HG03575 (cell line): Measurements from ENCODE around the gene LIN9.

Experiments
- ATAC-seq: cut with Tn5 transposase; IDR thresholded peaks from one replicate; pipeline ENCODE4 v1.9.1; 2021; ENCODE audit not compliant: unreplicated experiment, insufficient number of reproducible peaks, low FRiP score; ENCODE audit errors: extremely low read depth

LIN9 gene

GRCh38 chr1:226324479-226324878 lies 15.5 kb upstream of the LIN9 start:
- no peak for ATAC-seq

- ATAC-seq: no peak
These were observed 14.0 kb upstream of the LIN9 start for GRCh38 chr1:226322986-226323385.

- ATAC-seq: no peak
These were observed 12.0 kb upstream of the LIN9 start for GRCh38 chr1:226320930-226321329.

GRCh38 chr1:226318471-226318870 lies 9.5 kb upstream of the LIN9 start:
- ATAC-seq: no peak

- ATAC-seq: no peak
These were observed 5.1 kb upstream of the LIN9 start for GRCh38 chr1:226314055-226314454.

- no peak for ATAC-seq
These were observed 3.1 kb upstream of the LIN9 start for GRCh38 chr1:226312065-226312464.

- no peak for ATAC-seq
These were observed 2.4 kb upstream of the LIN9 start for GRCh38 chr1:226311376-226311775.

- no peak for ATAC-seq
These were observed 1.8 kb upstream of the LIN9 start for GRCh38 chr1:226310637-226311195.

- ATAC-seq: no peak
These were observed 1.2 kb upstream of the LIN9 start for GRCh38 chr1:226310245-226310540.

- no peak for ATAC-seq
These were observed 657 bp upstream of the LIN9 start for GRCh38 chr1:226309398-226310244.

GRCh38 chr1:226308166-226308722 lies 720 bp downstream of the LIN9 start:
- no peak for ATAC-seq

- ATAC-seq: no peak
These were observed 2.5 kb downstream of the LIN9 start for GRCh38 chr1:226306425-226306824.

- ATAC-seq: no peak
These were observed 3.8 kb downstream of the LIN9 start for GRCh38 chr1:226305184-226305583.

GRCh38 chr1:226304291-226304955 lies 4.5 kb downstream of the LIN9 start:
- ATAC-seq: no peak

- ATAC-seq: no peak
These were observed 6.2 kb downstream of the LIN9 start for GRCh38 chr1:226302731-226303130.

GRCh38 chr1:226296911-226297310 lies 12.1 kb downstream of the LIN9 start:
- no peak for ATAC-seq

- no peak for ATAC-seq
These were observed 15.4 kb downstream of the LIN9 start for GRCh38 chr1:226293553-226293920.

GRCh38 chr1:226292874-226293552 lies 16.0 kb downstream of the LIN9 start:
- ATAC-seq: no peak

- ATAC-seq: no peak
These were observed 21.4 kb downstream of the LIN9 start for GRCh38 chr1:226287587-226287986.

- no peak for ATAC-seq
These were observed 27.9 kb downstream of the LIN9 start for GRCh38 chr1:226281058-226281457.
